Measurements from ENCODE around the gene TMEM176B. TPM values are rescaled to one million over a fixed set of nuclear protein-coding genes. Genes with fewer than 3 reads are reported as not detected.
A peak's percentile ranks its signal among the peaks of the same experiment; 100 is the strongest.
"Not testable (repeated sequence)": the region's sequence is repeated elsewhere in the genome, so short reads cannot be mapped to it uniquely, and the experiment has no call there.

TMEM176B gene
- total RNA-seq, 1 experiment from 2014 or later: 1.8 TPM

- DNase-seq (ENCODE audit: low spot score): no peak
- in situ Hi-C loops (cut with HindIII; ENCODE audit: low sequenced_read_pairs): no loop called here
These were observed 2.5 kb downstream of the TMEM176B start for GRCh38 chr7:150797661-150798060.

- no peak for DNase-seq (ENCODE audit: low spot score)
- in situ Hi-C loops (cut with HindIII; ENCODE audit: low sequenced_read_pairs): no loop called here
These were observed 6.5 kb downstream of the TMEM176B start for GRCh38 chr7:150793569-150794238.

DNA sequence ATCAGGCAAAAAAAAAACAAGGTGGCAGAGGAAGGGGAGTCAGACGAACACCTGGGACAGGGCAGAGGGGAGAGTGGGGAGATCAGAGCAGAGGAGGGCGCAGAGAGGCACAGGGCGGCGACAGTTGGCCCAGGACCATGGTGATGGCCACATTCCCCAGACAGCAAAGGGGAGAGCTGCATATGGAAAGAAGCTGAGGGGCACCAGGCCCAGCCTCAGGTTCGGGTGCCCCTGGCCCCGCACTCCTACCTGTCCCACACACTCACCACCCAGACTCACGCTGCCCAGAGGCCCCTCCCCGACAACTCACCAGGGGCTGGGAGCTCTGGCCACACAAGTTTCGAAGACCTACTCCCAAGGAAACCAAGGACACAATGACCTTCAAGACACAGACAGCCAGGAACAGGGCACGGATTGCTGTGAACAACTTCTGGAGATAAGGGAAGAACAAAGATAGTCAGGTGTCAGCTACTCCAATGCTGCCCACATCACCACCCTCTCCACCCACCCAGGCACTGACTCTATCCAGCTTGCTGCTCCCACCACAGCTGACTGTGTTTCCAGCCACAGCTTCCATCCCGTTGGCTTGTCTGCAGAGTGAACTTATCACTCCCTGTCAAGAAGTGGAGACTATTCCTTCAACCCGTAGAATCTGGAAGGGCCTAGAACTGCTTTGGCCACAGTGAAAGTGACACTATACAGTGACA, 8.3 kb downstream of the TMEM176B start:
- in situ Hi-C loops (cut with HindIII; ENCODE audit: low sequenced_read_pairs): no loop called here

DNA sequence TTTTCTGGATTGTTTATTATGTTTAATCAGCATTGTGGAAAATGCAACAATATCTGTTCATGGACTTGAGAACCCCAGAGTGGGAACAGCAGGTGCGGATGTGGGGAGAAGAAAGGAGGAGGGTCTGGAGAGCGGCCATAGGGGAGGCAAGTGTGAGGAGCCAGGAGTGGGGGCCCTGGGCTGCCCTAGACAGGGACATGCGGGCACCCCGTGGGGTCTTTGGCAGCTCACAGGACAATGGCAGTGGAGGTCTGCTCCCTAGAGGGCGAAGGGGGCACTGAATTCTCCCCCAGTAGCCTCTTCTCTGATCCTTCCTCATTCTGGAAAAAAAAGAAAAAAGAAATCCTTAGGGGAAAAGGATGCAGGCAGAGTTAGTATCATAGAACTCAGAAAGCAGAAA, 8.9 kb downstream of the TMEM176B start:
- DNase-seq (ENCODE audit: low spot score): no peak
- in situ Hi-C loops (cut with HindIII; ENCODE audit: low sequenced_read_pairs): no loop called here

More for the DNA sequence above, 8.3 kb downstream of the TMEM176B start:
- DNase-seq (ENCODE audit: low spot score): no peak

GRCh38 chr7:150790416-150791075, 9.6 kb downstream of the TMEM176B start:
- in situ Hi-C loops (cut with HindIII; ENCODE audit: low sequenced_read_pairs): no loop called here
- no peak for DNase-seq (ENCODE audit: low spot score)

- DNase-seq (ENCODE audit: low spot score): no peak
- in situ Hi-C loops (cut with HindIII; ENCODE audit: low sequenced_read_pairs): no loop called here
These were observed 11.5 kb downstream of the TMEM176B start for GRCh38 chr7:150788474-150789269.

DNA sequence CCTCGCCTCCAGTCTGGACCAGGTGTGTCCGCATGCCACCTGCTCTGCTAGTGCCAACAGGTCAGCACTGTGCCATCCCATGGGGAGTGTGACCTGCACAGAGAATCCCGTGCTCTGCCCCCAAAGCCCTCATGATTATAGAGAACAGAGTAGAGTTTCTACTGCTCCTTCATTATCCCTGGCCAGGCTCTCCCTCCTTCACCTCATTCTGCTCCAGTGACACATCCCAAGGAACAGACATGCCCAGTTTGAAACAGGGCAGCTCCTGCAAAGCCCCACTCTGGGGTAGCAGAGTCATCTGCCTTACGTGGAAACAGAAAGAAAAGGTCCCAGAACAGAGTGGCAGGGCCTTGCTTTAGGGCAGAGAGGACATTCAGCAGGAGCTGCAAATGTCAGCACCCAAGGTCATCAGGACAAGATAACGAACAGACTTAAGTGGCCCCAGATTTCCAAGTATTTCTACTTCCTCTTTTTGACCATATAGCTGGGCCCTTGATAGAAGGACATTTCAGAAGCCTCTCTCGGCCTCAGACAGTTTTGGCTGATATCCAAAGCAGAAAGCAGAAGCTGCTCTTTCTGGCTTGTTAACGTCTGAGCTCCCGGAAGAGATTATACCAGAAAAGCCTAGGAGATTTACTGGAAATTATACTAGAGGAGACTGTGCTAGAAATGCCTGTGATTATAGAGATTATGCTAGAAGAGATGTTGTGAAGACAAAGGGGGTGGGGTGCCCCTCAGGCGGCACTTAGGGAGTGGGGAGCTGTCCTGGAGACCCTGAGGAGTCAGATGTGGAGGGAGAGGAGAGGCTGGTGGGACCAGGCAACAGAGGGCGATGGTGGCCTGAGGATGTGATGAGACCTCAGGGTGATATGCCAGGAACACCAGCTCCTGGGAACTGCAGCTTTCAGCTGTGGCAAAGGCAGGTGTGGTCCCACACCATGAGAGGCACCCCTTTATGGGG, 12.6 kb downstream of the TMEM176B start:
- peak; percentile 2 for DNase-seq (ENCODE audit: low spot score)
- in situ Hi-C loops (cut with HindIII; ENCODE audit: low sequenced_read_pairs): no loop called here

- DNase-seq (ENCODE audit: low spot score): no peak
- in situ Hi-C loops (cut with HindIII; ENCODE audit: low sequenced_read_pairs): no loop called here
These were observed 15.2 kb downstream of the TMEM176B start for GRCh38 chr7:150784954-150785353.

- in situ Hi-C loops (cut with HindIII; ENCODE audit: low sequenced_read_pairs): no loop called here
- DNase-seq (ENCODE audit: low spot score): no peak
These were observed 15.9 kb downstream of the TMEM176B start for GRCh38 chr7:150784120-150784736.

DNA sequence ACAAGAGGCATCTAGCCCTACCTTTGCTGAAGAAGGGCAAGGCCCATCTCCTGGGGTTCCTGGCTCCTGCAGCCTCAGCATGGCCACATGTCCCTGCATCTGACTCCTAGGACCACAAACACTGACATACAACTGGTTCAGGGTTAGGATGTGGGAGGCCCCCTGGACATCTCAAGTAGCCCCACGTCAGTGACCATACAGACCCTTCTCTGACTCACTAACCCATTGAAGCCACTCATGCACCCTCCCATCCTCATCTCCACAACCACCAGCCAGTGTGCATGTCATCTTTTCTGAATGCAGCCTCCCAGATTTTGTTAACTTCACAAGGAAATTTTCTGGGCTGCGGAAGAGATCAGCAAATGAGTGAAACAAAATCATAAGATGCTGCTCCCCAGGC, 18.2 kb downstream of the TMEM176B start:
- in situ Hi-C loops (cut with HindIII; ENCODE audit: low sequenced_read_pairs): no loop called here

GRCh38 chr7:150781103-150781502, 19.1 kb downstream of the TMEM176B start:
- in situ Hi-C loops (cut with HindIII; ENCODE audit: low sequenced_read_pairs): no loop called here

More for the DNA sequence above, 18.2 kb downstream of the TMEM176B start:
- no peak for DNase-seq (ENCODE audit: low spot score)

GRCh38 chr7:150780292-150780691, 19.9 kb downstream of the TMEM176B start:
- in situ Hi-C loops (cut with HindIII; ENCODE audit: low sequenced_read_pairs): no loop called here
- DNase-seq (ENCODE audit: low spot score): no peak

More at GRCh38 chr7:150781103-150781502, 19.1 kb downstream of the TMEM176B start:
- DNase-seq (ENCODE audit: low spot score): no peak

DNA sequence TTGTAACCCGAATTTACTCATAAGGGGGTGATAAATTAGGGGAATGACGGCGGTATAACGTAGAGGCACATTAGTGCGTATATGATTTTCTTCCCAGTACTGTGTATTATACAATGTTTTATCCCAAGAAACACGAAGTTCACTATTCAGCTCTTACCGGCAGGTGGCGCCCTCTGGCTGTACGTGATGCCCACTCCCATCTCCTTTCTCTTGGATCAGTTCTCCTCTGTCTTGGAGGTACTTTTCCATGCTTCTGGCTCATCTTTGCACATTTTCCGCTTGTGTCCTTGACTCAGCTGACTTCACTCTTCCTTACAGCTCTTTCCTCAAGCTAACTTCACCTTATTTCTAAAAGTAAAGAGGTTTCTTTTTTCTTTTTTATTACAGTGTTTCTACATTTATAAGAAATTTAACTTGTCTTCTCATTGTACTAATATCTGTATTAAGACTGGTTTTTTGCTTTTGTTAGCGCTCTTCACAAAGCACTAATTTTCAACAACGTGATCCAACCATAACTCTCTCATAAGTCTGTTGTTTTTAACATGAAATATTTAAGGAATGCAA, 21.3 kb downstream of the TMEM176B start:
- DNase-seq (ENCODE audit: low spot score): peak; percentile 83
- in situ Hi-C loops (cut with HindIII; ENCODE audit: low sequenced_read_pairs): no loop called here

GRCh38 chr7:150778014-150778737, 22.0 kb downstream of the TMEM176B start:
- no peak for DNase-seq (ENCODE audit: low spot score)
- in situ Hi-C loops (cut with HindIII; ENCODE audit: low sequenced_read_pairs): no loop called here

DNA sequence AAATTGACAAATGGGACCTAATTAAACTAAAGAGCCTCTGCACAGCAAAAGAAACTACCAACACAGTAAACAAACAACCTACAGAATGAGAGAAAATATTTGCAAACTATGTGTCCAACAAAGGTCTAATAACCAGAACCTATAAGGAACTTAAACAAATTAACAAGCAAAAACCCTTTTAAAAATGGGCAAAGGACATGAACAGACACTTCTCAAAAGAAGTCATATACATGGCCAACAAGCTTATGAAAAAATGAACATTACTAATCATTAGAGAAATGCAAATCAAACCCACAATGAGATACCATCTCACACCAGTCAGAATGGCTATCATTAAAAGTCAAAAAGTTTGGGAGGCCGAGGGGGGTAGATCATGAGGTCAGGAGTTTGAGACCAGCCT, 26.0 kb downstream of the TMEM176B start:
- in situ Hi-C loops (cut with HindIII; ENCODE audit: low sequenced_read_pairs); DNase-seq (ENCODE audit: low spot score): not testable (repeated sequence)

DNA sequence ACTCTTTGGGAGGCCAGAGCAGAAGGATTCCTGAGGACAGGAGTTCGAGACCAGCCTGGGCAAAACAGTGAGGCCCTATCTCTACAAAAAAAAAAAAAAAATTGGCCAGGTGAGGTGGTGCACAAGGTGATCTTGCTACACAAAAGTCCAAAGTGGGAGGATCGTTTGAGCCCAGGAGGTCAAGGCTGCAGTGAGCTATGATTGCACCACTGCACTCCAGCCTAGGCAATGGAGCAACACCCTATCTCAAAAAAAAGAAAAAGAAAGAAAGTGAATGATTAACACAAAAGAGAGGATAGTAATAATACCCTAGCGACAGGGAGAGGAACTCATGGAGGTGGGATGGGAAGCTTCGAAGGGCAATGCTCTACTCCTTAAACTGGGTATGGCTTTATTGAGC, 30.4 kb downstream of the TMEM176B start:
- DNase-seq (ENCODE audit: low spot score): no peak
- in situ Hi-C loops (cut with HindIII; ENCODE audit: low sequenced_read_pairs): no loop called here

DNA sequence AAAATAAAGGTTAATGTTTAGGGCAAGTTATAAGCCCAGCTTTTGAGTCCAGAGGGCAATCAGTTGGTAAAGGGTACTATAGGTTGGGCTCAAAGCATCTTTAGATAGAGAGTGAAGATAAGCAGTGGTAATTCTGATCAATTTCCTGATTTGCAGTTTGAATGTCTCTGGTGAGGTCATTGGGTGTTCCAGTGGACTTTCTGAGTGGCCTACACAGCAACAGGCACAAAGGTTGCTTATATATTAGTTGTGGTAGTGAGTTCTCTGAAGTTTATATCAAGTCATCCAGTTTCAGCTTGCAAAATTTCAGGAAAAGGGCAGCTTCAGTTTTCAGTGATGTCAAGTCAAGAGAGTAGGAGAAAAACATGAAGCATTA, 33.8 kb downstream of the TMEM176B start:
- in situ Hi-C loops (cut with HindIII; ENCODE audit: low sequenced_read_pairs): no loop called here
- DNase-seq (ENCODE audit: low spot score): no peak
